ENCODE measurements around the gene IDE.

Gene IDE

DNA sequence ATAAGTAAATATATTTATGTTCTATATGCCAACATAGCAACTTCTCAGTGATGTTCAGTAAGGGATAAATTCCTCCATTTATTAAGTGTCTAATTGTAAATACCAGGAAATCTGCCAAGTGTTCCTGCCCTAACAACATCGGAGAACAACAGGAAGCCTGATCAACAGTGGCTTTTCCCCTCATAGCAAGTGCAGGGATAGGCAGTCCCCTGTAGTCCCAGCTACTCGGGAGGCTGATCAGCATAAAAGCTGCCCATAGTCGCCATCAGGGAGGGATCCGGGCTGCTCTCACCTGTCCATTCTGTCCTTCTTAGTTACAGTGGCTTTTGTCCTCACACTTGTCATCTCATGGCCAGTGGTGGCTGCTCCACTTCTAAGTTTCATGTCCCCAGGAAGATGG, 141.3 kb downstream of the IDE start:
- Histone ChIP-seq H3K9me3 (ENCODE audit: insufficient read depth, low read depth, low read length) (no peaks in the 10 kb centered on the region), H3K36me3 (ENCODE audit: insufficient read depth, low read length) (no peaks in the 10 kb centered on the region), H2AFZ (ENCODE audit: low read length) (no peak overlapping the region), H3K4me2 (ENCODE audit: low read depth, low read length, poor library complexity, severe bottlenecking) (no peak overlapping the region), H3K4me3 (ENCODE audit: low read length, poor library complexity, severe bottlenecking) (no peak overlapping the region), H3K27me3 (ENCODE audit: insufficient read depth, low read length, poor library complexity, severe bottlenecking) (no peaks in the 10 kb centered on the region), H3K9ac (ENCODE audit: low read depth, low read length, poor library complexity, severe bottlenecking) (no peak overlapping the region), H3K4me1 (ENCODE audit: insufficient read depth, low read length, poor library complexity, severe bottlenecking) (no peaks in the 10 kb centered on the region), H3K9me2 (replicated peaks; ENCODE audit: low read depth, low read length) (no peaks in the 10 kb centered on the region), H3F3A (ENCODE audit: low read depth) (no peaks in the 10 kb centered on the region), H4K20me1 (ENCODE audit: insufficient read depth, low read length, poor library complexity, severe bottlenecking) (no peaks in the 10 kb centered on the region), H3K79me2 (ENCODE audit: insufficient read depth, low read length) (no peaks in the 10 kb centered on the region)
- TF ChIP-seq, protein P1, sequence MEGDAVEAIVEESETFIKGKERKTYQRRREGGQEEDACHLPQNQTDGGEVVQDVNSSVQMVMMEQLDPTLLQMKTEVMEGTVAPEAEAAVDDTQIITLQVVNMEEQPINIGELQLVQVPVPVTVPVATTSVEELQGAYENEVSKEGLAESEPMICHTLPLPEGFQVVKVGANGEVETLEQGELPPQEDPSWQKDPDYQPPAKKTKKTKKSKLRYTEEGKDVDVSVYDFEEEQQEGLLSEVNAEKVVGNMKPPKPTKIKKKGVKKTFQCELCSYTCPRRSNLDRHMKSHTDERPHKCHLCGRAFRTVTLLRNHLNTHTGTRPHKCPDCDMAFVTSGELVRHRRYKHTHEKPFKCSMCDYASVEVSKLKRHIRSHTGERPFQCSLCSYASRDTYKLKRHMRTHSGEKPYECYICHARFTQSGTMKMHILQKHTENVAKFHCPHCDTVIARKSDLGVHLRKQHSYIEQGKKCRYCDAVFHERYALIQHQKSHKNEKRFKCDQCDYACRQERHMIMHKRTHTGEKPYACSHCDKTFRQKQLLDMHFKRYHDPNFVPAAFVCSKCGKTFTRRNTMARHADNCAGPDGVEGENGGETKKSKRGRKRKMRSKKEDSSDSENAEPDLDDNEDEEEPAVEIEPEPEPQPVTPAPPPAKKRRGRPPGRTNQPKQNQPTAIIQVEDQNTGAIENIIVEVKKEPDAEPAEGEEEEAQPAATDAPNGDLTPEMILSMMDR (conservative IDR thresholded peaks at IDR 0.05; ENCODE audit: low read length), result no peak
- no peak for TF ChIP-seq EZH2phosphoT487 (IDR thresholded peaks at IDR 0.05; ENCODE audit: borderline replicate concordance)

DNA sequence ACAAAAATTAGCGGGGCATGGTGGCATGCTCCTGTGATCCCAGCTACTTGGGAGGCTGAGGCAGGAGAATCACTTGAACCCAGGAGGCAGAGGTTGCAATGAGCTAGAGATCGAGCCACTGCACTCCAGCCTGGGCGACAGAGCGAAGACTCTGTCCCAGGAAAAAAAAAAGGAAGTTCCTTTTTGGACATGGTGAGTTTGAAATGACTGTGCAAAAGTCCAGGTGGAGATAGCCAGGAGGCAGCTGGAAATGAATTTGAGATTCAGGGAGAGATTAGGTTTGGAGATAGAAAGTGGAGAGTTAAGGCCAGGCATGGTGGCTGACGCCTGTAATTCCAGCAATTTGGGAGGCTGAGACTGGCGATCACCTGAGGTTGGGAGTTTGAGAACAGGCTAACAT, 143.8 kb downstream of the IDE start:
- H3K79me2 ChIP-seq (ENCODE audit: insufficient read depth, low read length), result no peaks in the 10 kb centered on the region
- H4K20me1 ChIP-seq (ENCODE audit: insufficient read depth, low read length, poor library complexity, severe bottlenecking), result no peaks in the 10 kb centered on the region
- no peaks in the 10 kb centered on the region for H3K4me1 ChIP-seq (ENCODE audit: insufficient read depth, low read length, poor library complexity, severe bottlenecking)
- H3K36me3 ChIP-seq (ENCODE audit: insufficient read depth, low read length), result no peaks in the 10 kb centered on the region
- H3K4me3 ChIP-seq (ENCODE audit: low read length, poor library complexity, severe bottlenecking), result no peak overlapping the region
- no peaks in the 10 kb centered on the region for H3K27me3 ChIP-seq (ENCODE audit: insufficient read depth, low read length, poor library complexity, severe bottlenecking)
- no peaks in the 10 kb centered on the region for H3K9me3 ChIP-seq (ENCODE audit: insufficient read depth, low read depth, low read length)
- TF ChIP-seq, protein P1 (conservative IDR thresholded peaks at IDR 0.05; ENCODE audit: low read length), result no peak
- TF ChIP-seq EZH2phosphoT487 (IDR thresholded peaks at IDR 0.05; ENCODE audit: borderline replicate concordance), result no peak
- no peak overlapping the region for H3K4me2 ChIP-seq (ENCODE audit: low read depth, low read length, poor library complexity, severe bottlenecking)
- H3F3A ChIP-seq (ENCODE audit: low read depth), result no peaks in the 10 kb centered on the region
- no peak overlapping the region for H2AFZ ChIP-seq (ENCODE audit: low read length)
- H3K9ac ChIP-seq (ENCODE audit: low read depth, low read length, poor library complexity, severe bottlenecking), result no peak overlapping the region
- H3K9me2 ChIP-seq (replicated peaks; ENCODE audit: low read depth, low read length), result no peaks in the 10 kb centered on the region

DNA sequence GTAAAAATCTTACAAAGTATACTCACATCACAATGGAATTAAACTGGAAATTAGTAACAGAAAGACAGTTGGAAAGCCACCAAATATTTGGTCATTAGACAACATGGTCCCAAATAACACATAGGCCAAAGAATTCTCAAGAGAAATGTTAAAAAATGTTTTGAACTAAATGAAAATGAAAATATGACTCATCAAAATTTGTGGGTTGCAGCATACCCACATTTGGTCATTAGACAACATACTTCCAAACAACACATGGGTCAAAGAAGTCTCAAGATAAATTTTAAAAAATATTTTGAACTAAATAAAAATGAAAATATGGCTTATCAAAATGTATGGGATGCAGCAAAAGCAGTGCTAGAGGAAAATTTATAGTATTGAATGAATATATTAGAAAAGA, 152.3 kb downstream of the IDE start:
- Histone ChIP-seq H3F3A (ENCODE audit: low read depth) (no peaks in the 10 kb centered on the region), H2AFZ (ENCODE audit: low read length) (no peak overlapping the region), H3K9me2 (replicated peaks; ENCODE audit: low read depth, low read length) (no peaks in the 10 kb centered on the region), H3K9ac (ENCODE audit: low read depth, low read length, poor library complexity, severe bottlenecking) (no peak overlapping the region), H4K20me1 (ENCODE audit: insufficient read depth, low read length, poor library complexity, severe bottlenecking) (no peaks in the 10 kb centered on the region), H3K36me3 (ENCODE audit: insufficient read depth, low read length) (no peaks in the 10 kb centered on the region), H3K4me2 (ENCODE audit: low read depth, low read length, poor library complexity, severe bottlenecking) (no peak overlapping the region), H3K79me2 (ENCODE audit: insufficient read depth, low read length) (no peaks in the 10 kb centered on the region), H3K27me3 (ENCODE audit: insufficient read depth, low read length, poor library complexity, severe bottlenecking) (no peaks in the 10 kb centered on the region), H3K4me1 (ENCODE audit: insufficient read depth, low read length, poor library complexity, severe bottlenecking) (no peaks in the 10 kb centered on the region), H3K4me3 (ENCODE audit: low read length, poor library complexity, severe bottlenecking) (no peak overlapping the region), H3K9me3 (ENCODE audit: insufficient read depth, low read depth, low read length) (no peaks in the 10 kb centered on the region)
- no peak for TF ChIP-seq EZH2phosphoT487 (IDR thresholded peaks at IDR 0.05; ENCODE audit: borderline replicate concordance)
- TF ChIP-seq, protein P1 (conservative IDR thresholded peaks at IDR 0.05; ENCODE audit: low read length), result no peak
